ENCODE measurements around the gene POLR2E.

Gene POLR2E

GRCh38 chr19:1060689-1061088 is 34.5 kb downstream of the POLR2E start:
- peaks cover under 1% of the 10 kb centered on the region for H3K4me1 ChIP-seq (ENCODE audit: insufficient read depth, low read length, poor library complexity, severe bottlenecking)
- TF ChIP-seq CTCF (conservative IDR thresholded peaks at IDR 0.05; ENCODE audit: low read length) (no peak), EZH2phosphoT487 (IDR thresholded peaks at IDR 0.05; ENCODE audit: borderline replicate concordance) (no peak)

GRCh38 chr19:1058112-1058511 is 37.1 kb downstream of the POLR2E start:
- no peak overlapping the region for H3K4me2 ChIP-seq (ENCODE audit: low read depth, low read length, poor library complexity, severe bottlenecking)
- H3K9me3 ChIP-seq (ENCODE audit: insufficient read depth, low read depth, low read length), result peaks cover 25% of the 10 kb centered on the region; the same call in 1 of the 2 replicates
- no peak overlapping the region for H3K9ac ChIP-seq (ENCODE audit: low read depth, low read length, poor library complexity, severe bottlenecking)

More at GRCh38 chr19:1060689-1061088, 34.5 kb downstream of the POLR2E start:
- H3K79me2 ChIP-seq (ENCODE audit: insufficient read depth, low read length), result no peaks in the 10 kb centered on the region
- H2AFZ ChIP-seq (ENCODE audit: low read length), result no peak overlapping the region
- H4K20me1 ChIP-seq (ENCODE audit: insufficient read depth, low read length, poor library complexity, severe bottlenecking), result no peaks in the 10 kb centered on the region
- H3K4me2 ChIP-seq (ENCODE audit: low read depth, low read length, poor library complexity, severe bottlenecking), result no peak overlapping the region
- no peak overlapping the region for H3K9ac ChIP-seq (ENCODE audit: low read depth, low read length, poor library complexity, severe bottlenecking)
- peaks cover 25% of the 10 kb centered on the region; the same call in 1 of the 2 replicates for H3K9me3 ChIP-seq (ENCODE audit: insufficient read depth, low read depth, low read length)
- no peaks in the 10 kb centered on the region for H3K36me3 ChIP-seq (ENCODE audit: insufficient read depth, low read length)
- no peaks in the 10 kb centered on the region for H3K9me2 ChIP-seq (replicated peaks; ENCODE audit: low read depth, low read length)
- no peaks in the 10 kb centered on the region for H3K27me3 ChIP-seq (ENCODE audit: insufficient read depth, low read length, poor library complexity, severe bottlenecking)
- H3K4me3 ChIP-seq (ENCODE audit: low read length, poor library complexity, severe bottlenecking), result no peak overlapping the region
- no peaks in the 10 kb centered on the region for H3F3A ChIP-seq (ENCODE audit: low read depth)

DNA sequence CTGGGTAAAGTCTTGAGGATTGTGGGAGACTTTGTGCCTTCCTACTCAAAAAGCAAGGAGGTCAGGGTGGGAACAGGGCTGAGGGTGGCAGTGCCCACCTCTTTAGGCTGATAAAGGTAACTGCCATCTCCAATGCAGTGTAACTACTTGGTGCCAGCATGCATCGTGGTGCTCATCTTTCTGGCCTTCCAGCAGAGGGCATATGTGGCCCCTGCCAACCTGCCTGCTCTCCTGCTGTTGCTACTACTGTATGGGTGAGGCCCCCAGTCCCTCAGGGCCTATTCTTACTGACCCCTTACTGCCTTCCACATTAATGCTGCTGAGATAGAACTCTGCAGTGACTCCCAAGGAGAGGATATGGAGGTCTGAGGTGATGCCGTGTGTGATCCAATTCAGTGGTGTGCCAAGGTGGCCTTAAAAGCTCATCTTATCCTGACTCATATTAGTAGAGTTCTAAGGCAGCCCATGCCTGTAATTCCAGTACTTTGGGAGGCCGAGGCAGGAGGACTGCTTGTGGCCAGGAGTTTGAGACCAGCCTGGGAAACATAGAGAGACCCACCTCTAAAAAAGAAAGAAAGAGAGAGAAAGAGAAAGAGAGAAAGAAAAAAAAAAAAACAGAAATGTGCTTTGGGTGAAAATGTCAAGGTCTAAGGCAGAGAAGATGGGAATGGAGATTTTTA is 37.9 kb downstream of the POLR2E start:
- no peaks in the 10 kb centered on the region for H3K27me3 ChIP-seq (ENCODE audit: insufficient read depth, low read length, poor library complexity, severe bottlenecking)
- H2AFZ ChIP-seq (ENCODE audit: low read length), result no peak overlapping the region
- no peaks in the 10 kb centered on the region for H3K4me1 ChIP-seq (ENCODE audit: insufficient read depth, low read length, poor library complexity, severe bottlenecking)
- H4K20me1 ChIP-seq (ENCODE audit: insufficient read depth, low read length, poor library complexity, severe bottlenecking), result no peaks in the 10 kb centered on the region
- H3F3A ChIP-seq (ENCODE audit: low read depth), result no peaks in the 10 kb centered on the region
- no peaks in the 10 kb centered on the region for H3K9me2 ChIP-seq (replicated peaks; ENCODE audit: low read depth, low read length)
- H3K4me2 ChIP-seq (ENCODE audit: low read depth, low read length, poor library complexity, severe bottlenecking), result no peak overlapping the region
- H3K4me3 ChIP-seq (ENCODE audit: low read length, poor library complexity, severe bottlenecking), result no peak overlapping the region
- no peaks in the 10 kb centered on the region for H3K36me3 ChIP-seq (ENCODE audit: insufficient read depth, low read length)
- H3K9ac ChIP-seq (ENCODE audit: low read depth, low read length, poor library complexity, severe bottlenecking), result no peak overlapping the region
- peaks cover 25% of the 10 kb centered on the region; the same call in 1 of the 2 replicates for H3K9me3 ChIP-seq (ENCODE audit: insufficient read depth, low read depth, low read length)
- TF ChIP-seq CTCF (conservative IDR thresholded peaks at IDR 0.05; ENCODE audit: low read length) (peak; percentile 29; the same call in 1 of the 2 replicates), EZH2phosphoT487 (IDR thresholded peaks at IDR 0.05; ENCODE audit: borderline replicate concordance) (no peak)
- no peaks in the 10 kb centered on the region for H3K79me2 ChIP-seq (ENCODE audit: insufficient read depth, low read length)

More at GRCh38 chr19:1058112-1058511, 37.1 kb downstream of the POLR2E start:
- Histone ChIP-seq H3K79me2 (ENCODE audit: insufficient read depth, low read length) (no peaks in the 10 kb centered on the region), H3K4me1 (ENCODE audit: insufficient read depth, low read length, poor library complexity, severe bottlenecking) (no peaks in the 10 kb centered on the region), H3K27me3 (ENCODE audit: insufficient read depth, low read length, poor library complexity, severe bottlenecking) (no peaks in the 10 kb centered on the region), H2AFZ (ENCODE audit: low read length) (no peak overlapping the region), H3K4me3 (ENCODE audit: low read length, poor library complexity, severe bottlenecking) (no peak overlapping the region), H4K20me1 (ENCODE audit: insufficient read depth, low read length, poor library complexity, severe bottlenecking) (no peaks in the 10 kb centered on the region), H3F3A (ENCODE audit: low read depth) (no peaks in the 10 kb centered on the region), H3K36me3 (ENCODE audit: insufficient read depth, low read length) (no peaks in the 10 kb centered on the region), H3K9me2 (replicated peaks; ENCODE audit: low read depth, low read length) (no peaks in the 10 kb centered on the region)
- TF ChIP-seq EZH2phosphoT487 (IDR thresholded peaks at IDR 0.05; ENCODE audit: borderline replicate concordance) (no peak), CTCF (conservative IDR thresholded peaks at IDR 0.05; ENCODE audit: low read length) (no peak)

Measured in Loucy (cell line).